Endothelial cell of umbilical vein (primary cell): ENCODE data around the gene FBH1. TPM values are rescaled to one million over a fixed set of nuclear protein-coding genes. Genes with fewer than 3 reads are reported as not detected.

Experiments
- BruUV-seq: library from RNA; stranded (reverse); fragments of 400-500 nt; replicated peaks from 2 replicates; lab custom pipeline; 2021; lab: Mats Ljungman, UMichigan
- CTCF ChIA-PET: fragments of 300-600, 350-600 bp; sonication (Branson Sonifier 250); formaldehyde crosslinking; loops from one replicate; lab custom pipeline; 2021; ENCODE audit warnings: antibody characterized with exemption, inconsistent platforms; lab: Charles Lee
- POLR2A ChIA-PET: fragments of 300-600, 350-600 bp; sonication (Branson Sonifier 250); formaldehyde crosslinking; loops from one replicate; lab custom pipeline; 2021; ENCODE audit warnings: antibody characterized with exemption, inconsistent platforms; lab: Charles Lee
- DNase-seq: peaks from one replicate; pipeline ENCODE4 v3.0.0-alpha.2; 2011; ENCODE audit warnings: low read depth, low spot score
- FAIRE-seq: peaks from 2 replicates; lab custom pipeline; 2011; peaks lifted over from hg19 to GRCh38; lab: Jason Lieb, UNC
- H2AFZ ChIP-seq: 2 replicates; pipeline ENCODE4 v1.6.0; 2012; ENCODE audit warnings: low read depth, low read length, control low read depth, inconsistent platforms
- H3K27ac ChIP-seq: 2 replicates; pipeline ENCODE4 v1.5.1; 2011; ENCODE audit warnings: low read depth, mild to moderate bottlenecking, control low read depth, low read length, moderate library complexity; ENCODE audit not compliant: insufficient read depth
- H3K27me3 ChIP-seq, 2 experiments: 2 replicates each; pipeline versions ENCODE4 v1.6.0 to v1.6.1; 2011; ENCODE audit warnings: low read length in 2 of 2, mixed read lengths in 1 of 2; ENCODE audit not compliant: control insufficient read depth in 2 of 2, insufficient read depth in 2 of 2
- H3K36me3 ChIP-seq, 2 experiments: 2 replicates in 1 of 2; 3 replicates in 1 of 2; pipeline ENCODE4 v1.5.1; 2011; ENCODE audit warnings: low read length in 2 of 2, mild to moderate bottlenecking in 1 of 2, moderate library complexity in 1 of 2; ENCODE audit not compliant: control insufficient read depth in 2 of 2, insufficient read depth in 2 of 2; ENCODE audit errors: extremely low read depth in 1 of 2
- H3K4me1 ChIP-seq: 3 replicates; pipeline ENCODE4 v1.5.1; 2011; ENCODE audit warnings: mild to moderate bottlenecking, low read length; ENCODE audit not compliant: control insufficient read depth, insufficient read depth; ENCODE audit errors: extremely low read depth
- H3K4me2 ChIP-seq: 2 replicates; pipeline ENCODE4 v1.6.1; 2011; ENCODE audit warnings: low read length, control low read depth, mixed read lengths; ENCODE audit not compliant: insufficient read depth
- H3K4me3 ChIP-seq, 3 experiments: fragments of 200-600 bp in 1 of 3; sonication (generic), shearing (Covaris generic) in 1 of 3; replicated peaks in 1 of 3; 2 replicates each; pipeline ENCODE4 v1.5.1; 2011 to 2016; ENCODE audit warnings: control low read depth in 3 of 3, low read length in 3 of 3, mild to moderate bottlenecking in 2 of 3, inconsistent platforms in 1 of 3, low read depth in 1 of 3, moderate library complexity in 1 of 3; ENCODE audit not compliant: insufficient read depth in 1 of 3
- H3K79me2 ChIP-seq: 2 replicates; pipeline ENCODE4 v1.6.0; 2012; ENCODE audit warnings: low read length, inconsistent platforms; ENCODE audit not compliant: control insufficient read depth, insufficient read depth
- H3K9ac ChIP-seq: replicated peaks from 2 replicates; pipeline ENCODE3; 2011; ENCODE audit warnings: low read length, control low read depth; ENCODE audit not compliant: insufficient read depth; ENCODE audit errors: extremely low read depth
- H3K9me1 ChIP-seq: replicated peaks from 3 replicates; pipeline ENCODE4 v1.6.0; 2011; ENCODE audit warnings: mild to moderate bottlenecking, low read length; ENCODE audit not compliant: control insufficient read depth, insufficient read depth; ENCODE audit errors: extremely low read depth
- H3K9me3 ChIP-seq: replicated peaks from 2 replicates; pipeline ENCODE4 v1.5.1; 2012; ENCODE audit warnings: low read length, inconsistent platforms; ENCODE audit not compliant: control insufficient read depth, insufficient read depth
- H4K20me1 ChIP-seq: replicated peaks from 2 replicates; pipeline ENCODE3; 2011; ENCODE audit warnings: mild to moderate bottlenecking, low read length; ENCODE audit not compliant: control insufficient read depth, insufficient read depth; ENCODE audit errors: extremely low read depth
- EZH2 ChIP-seq: IDR thresholded peaks from 2 replicates; pipeline ENCODE4 v1.6.1; 2012; ENCODE audit warnings: borderline replicate concordance, low read depth, mild to moderate bottlenecking, moderate library complexity, low read length, inconsistent platforms; ENCODE audit not compliant: severe bottlenecking
- FOS ChIP-seq: IDR thresholded peaks from 2 replicates; pipeline ENCODE4 v1.6.1; 2011; ENCODE audit warnings: mild to moderate bottlenecking, low read length, moderate library complexity, borderline replicate concordance; ENCODE audit not compliant: insufficient read depth
- GATA2 ChIP-seq: IDR thresholded peaks from 2 replicates; pipeline ENCODE4 v1.7.0; 2011; ENCODE audit warnings: low read depth, mild to moderate bottlenecking, moderate library complexity, mixed read lengths, low read length; ENCODE audit not compliant: insufficient read length, insufficient read depth
- JUN ChIP-seq: IDR thresholded peaks from 2 replicates; pipeline ENCODE4 v1.6.1; 2011; ENCODE audit warnings: borderline replicate concordance, low read depth; ENCODE audit not compliant: insufficient read length, insufficient read depth
- MAX ChIP-seq: IDR thresholded peaks from 2 replicates; pipeline ENCODE4 v1.6.1; 2011; ENCODE audit not compliant: insufficient read depth, insufficient read length
- MYC ChIP-seq: IDR thresholded peaks from one replicate; pipeline ENCODE4 v1.6.1; 2011; ENCODE audit warnings: mild to moderate bottlenecking, low read depth, low read length
- POLR2A ChIP-seq: IDR thresholded peaks from 2 replicates; pipeline ENCODE4 v1.6.1; 2012; ENCODE audit warnings: low read depth, mild to moderate bottlenecking, control low read depth, low read length
- POLR2AphosphoS5 ChIP-seq: IDR thresholded peaks from 2 replicates; pipeline ENCODE4 v1.6.1; 2012; ENCODE audit warnings: low read depth, mild to moderate bottlenecking, control low read depth, low read length, moderate library complexity; ENCODE audit not compliant: insufficient read depth
- dilution Hi-C: fragments of 300-500 bp; cut with MboI; formaldehyde crosslinking; loops from one replicate; pipeline ENCODE4 v1.15.0; 2019; ENCODE audit warnings: low sequenced_read_pairs; ENCODE audit not compliant: extremely low pct_ligation_motif_present
- intact Hi-C: fragments of 100-400 bp; cut with micrococcal nuclease; formaldehyde crosslinking; loops from one replicate; pipeline ENCODE4 v1.10.0; 2022
- polyA plus RNA-seq, 4 experiments: library from polyadenylated mRNA; depleted of rRNA in 3 of 4; stranded (reverse) in 3 of 4; unstranded in 1 of 4; fragments of >200 nt; gene quantifications; 2 replicates each; pipeline versions ENCODE4 v1.2.1 to v1.2.3, GENCODE V29; 2011 to 2012; ENCODE audit warnings: missing spikeins in 1 of 4
- total RNA-seq: library from RNA; stranded (reverse); gene quantifications from 2 replicates; pipeline ENCODE4 v1.2.3, GENCODE V29; 2021
- TF ChIP-seq, protein P1 (sequence below), 2 donors: IDR thresholded peaks; 1 replicate in 1 of 2; 2 replicates in 1 of 2; pipeline ENCODE4 v1.5.1; 2011; ENCODE audit warnings: low read length in 2 of 2, mild to moderate bottlenecking in 2 of 2, moderate library complexity in 2 of 2, control low read depth in 1 of 2, inconsistent platforms in 1 of 2, low read depth in 1 of 2; ENCODE audit not compliant: insufficient read depth in 1 of 2; ENCODE audit errors: extremely low read depth in 1 of 2

FBH1 gene
- total and polyA plus RNA-seq, 2 donors (not counting 3 experiments of a cell fraction or from before 2014, with no cell fraction given) = 71.4 to 97.0 TPM

DNA sequence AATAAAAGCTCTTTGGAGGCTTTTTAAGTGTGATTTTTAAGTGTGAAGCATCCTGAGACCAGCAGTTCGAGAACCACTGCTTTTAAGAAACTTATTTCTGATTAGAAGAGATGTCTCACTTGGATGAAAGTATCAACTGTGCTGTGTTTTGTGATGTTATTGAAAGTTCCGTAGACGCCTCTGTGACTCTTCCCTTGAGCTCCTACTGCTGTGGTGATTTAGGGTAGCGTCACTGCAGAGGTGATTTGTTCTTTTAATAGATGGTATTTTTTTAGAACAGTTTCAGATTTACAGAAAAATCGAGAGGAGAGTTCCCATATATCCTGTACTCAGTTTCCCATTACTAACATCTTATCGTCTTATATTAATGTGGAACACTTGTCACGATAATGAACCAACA lies 29.5 kb downstream of the FBH1 start:
- TF ChIP-seq GATA2 (no peak), JUN (no peak), POLR2AphosphoS5 (no peak), FOS (no peak), POLR2A (no peak), MAX (no peak), MYC (no peak), EZH2 (no peak)
- TF ChIP-seq, protein P1, sequence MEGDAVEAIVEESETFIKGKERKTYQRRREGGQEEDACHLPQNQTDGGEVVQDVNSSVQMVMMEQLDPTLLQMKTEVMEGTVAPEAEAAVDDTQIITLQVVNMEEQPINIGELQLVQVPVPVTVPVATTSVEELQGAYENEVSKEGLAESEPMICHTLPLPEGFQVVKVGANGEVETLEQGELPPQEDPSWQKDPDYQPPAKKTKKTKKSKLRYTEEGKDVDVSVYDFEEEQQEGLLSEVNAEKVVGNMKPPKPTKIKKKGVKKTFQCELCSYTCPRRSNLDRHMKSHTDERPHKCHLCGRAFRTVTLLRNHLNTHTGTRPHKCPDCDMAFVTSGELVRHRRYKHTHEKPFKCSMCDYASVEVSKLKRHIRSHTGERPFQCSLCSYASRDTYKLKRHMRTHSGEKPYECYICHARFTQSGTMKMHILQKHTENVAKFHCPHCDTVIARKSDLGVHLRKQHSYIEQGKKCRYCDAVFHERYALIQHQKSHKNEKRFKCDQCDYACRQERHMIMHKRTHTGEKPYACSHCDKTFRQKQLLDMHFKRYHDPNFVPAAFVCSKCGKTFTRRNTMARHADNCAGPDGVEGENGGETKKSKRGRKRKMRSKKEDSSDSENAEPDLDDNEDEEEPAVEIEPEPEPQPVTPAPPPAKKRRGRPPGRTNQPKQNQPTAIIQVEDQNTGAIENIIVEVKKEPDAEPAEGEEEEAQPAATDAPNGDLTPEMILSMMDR (IDR thresholded peaks at IDR 0.05; ENCODE audit: extremely low read depth in 1 of 2, insufficient read depth in 1 of 2, low read depth in 1 of 2, low read length in 2 of 2) = no peak
- no TSS peak for BruUV-seq
- Histone ChIP-seq H3K9me3 (no peaks in the 10 kb centered on the region), H3K27ac (no peak overlapping the region), H3K4me2 (no peak overlapping the region), H2AFZ (no peak overlapping the region), H3K4me3 (no peak overlapping the region), H3K27me3 (no peaks in the 10 kb centered on the region), H3K36me3 (peaks cover 30 to 71% of the 10 kb centered on the region in 2 experiments), H3K9me1 (no peaks in the 10 kb centered on the region), H3K4me1 (peaks cover 3% of the 10 kb centered on the region), H4K20me1 (no peaks in the 10 kb centered on the region), H3K9ac (no peak overlapping the region), H3K79me2 (no peaks in the 10 kb centered on the region)
- intact Hi-C loops = no loop called here
- dilution Hi-C loops = no loop called here
- POLR2A ChIA-PET = no interaction called here
- FAIRE-seq (no peak), DNase-seq (no peak)
- CTCF ChIA-PET = interaction anchor here (1.2 kb wide), 1 partner anchor 11 kb away, joined by 3 read pairs; no protein-coding TSS in a partner anchor
